GM23338 (cell line): ENCODE measurements around the gene CBY3. TPM values are rescaled to one million over a fixed set of nuclear protein-coding genes. Genes with fewer than 3 reads are reported as not detected.

Source experiments
- ATAC-seq: fragments of 200-7000 bp; cut with Tn5 transposase; 3 replicates; pipeline ENCODE4 v1.9.1; 2020
- DNase-seq: peaks from one replicate; pipeline ENCODE4 v3.0.0-alpha.2; 2015; ENCODE audit warnings: low spot score
- H2AFZ ChIP-seq: fragments of 200-600 bp; sonication (generic); 2 replicates; pipeline ENCODE4 v1.8.0; 2016; ENCODE audit warnings: antibody characterized with exemption, mild to moderate bottlenecking, moderate library complexity
- H3F3A ChIP-seq: fragments of 200-600 bp; sonication (generic); replicated peaks from 2 replicates; pipeline ENCODE4 v1.8.0; 2017; ENCODE audit warnings: antibody characterized with exemption, mixed run types, low read depth
- H3K27ac ChIP-seq: fragments of 200-600 bp; sonication (generic); 2 replicates; pipeline ENCODE4 v1.6.1; 2016; ENCODE audit warnings: low read depth
- H3K27me3 ChIP-seq: fragments of 200-600 bp; sonication (generic); 2 replicates; pipeline ENCODE4 v1.8.0; 2016; ENCODE audit warnings: mild to moderate bottlenecking, mixed run types, moderate library complexity; ENCODE audit not compliant: insufficient read depth
- H3K36me3 ChIP-seq: fragments of 200-600 bp; sonication (generic); 2 replicates; pipeline ENCODE4 v1.8.0; 2016; ENCODE audit warnings: mild to moderate bottlenecking; ENCODE audit not compliant: insufficient read depth
- H3K4me1 ChIP-seq: fragments of 200-600 bp; sonication (generic); 2 replicates; pipeline ENCODE4 v1.8.0; 2016; ENCODE audit warnings: mild to moderate bottlenecking, moderate library complexity; ENCODE audit not compliant: insufficient read depth
- H3K4me2 ChIP-seq: fragments of 200-600 bp; sonication (generic); 2 replicates; pipeline ENCODE4 v1.7.1; 2017; ENCODE audit warnings: mixed run types
- H3K4me3 ChIP-seq: fragments of 200-600 bp; sonication (generic); 2 replicates; pipeline ENCODE4 v1.6.1; 2016; ENCODE audit warnings: mixed run types
- H3K79me2 ChIP-seq: fragments of 200-600 bp; sonication (generic); replicated peaks from 2 replicates; pipeline ENCODE4 v1.8.0; 2017; ENCODE audit warnings: mild to moderate bottlenecking; ENCODE audit not compliant: insufficient read depth
- H3K9me2 ChIP-seq: fragments of 200-600 bp; sonication (generic); 2 replicates; pipeline ENCODE4 v1.8.0; 2017; ENCODE audit not compliant: insufficient read depth
- H4K20me1 ChIP-seq: fragments of 200-600 bp; sonication (generic); replicated peaks from 2 replicates; pipeline ENCODE4 v1.8.0; 2017; ENCODE audit warnings: mild to moderate bottlenecking; ENCODE audit not compliant: insufficient read depth
- H3K27ac Mint-ChIP-seq: 2 replicates; pipeline ENCODE4 v1.8.0; 2020; ENCODE audit warnings: inconsistent platforms, mild to moderate bottlenecking, moderate library complexity, mixed read lengths
- H3K27me3 Mint-ChIP-seq: 3 replicates; pipeline ENCODE4 v1.8.0; 2022; ENCODE audit warnings: low read depth, mild to moderate bottlenecking, moderate library complexity, mixed read lengths, inconsistent platforms; ENCODE audit not compliant: insufficient read depth, poor library complexity
- H3K36me3 Mint-ChIP-seq: 3 replicates; pipeline ENCODE4 v1.8.0; 2021; ENCODE audit warnings: low read depth, mild to moderate bottlenecking, inconsistent platforms, moderate library complexity, mixed read lengths
- H3K4me1 Mint-ChIP-seq: 3 replicates; pipeline ENCODE4 v1.8.0; 2020; ENCODE audit warnings: mild to moderate bottlenecking, inconsistent platforms, mixed read lengths
- H3K4me3 Mint-ChIP-seq: 3 replicates; pipeline ENCODE4 v1.8.0; 2021; ENCODE audit warnings: moderate library complexity, mild to moderate bottlenecking, inconsistent platforms, mixed read lengths
- H3K9me3 Mint-ChIP-seq: 3 replicates; pipeline ENCODE4 v1.8.0; 2020; ENCODE audit warnings: moderate library complexity, mild to moderate bottlenecking, inconsistent platforms, mixed read lengths
- CTCF ChIP-seq, 2 experiments: fragments of 200-600 bp in 1 of 2; sonication (generic) in 1 of 2; conservative IDR thresholded peaks; 2 replicates each; pipeline versions ENCODE4 v1.5.1 to v1.6.1; 2016 to 2017; ENCODE audit warnings: antibody characterized with exemption in 2 of 2, low read depth in 2 of 2, mild to moderate bottlenecking in 2 of 2, moderate library complexity in 1 of 2
- EZH2 ChIP-seq: fragments of 200-600 bp; sonication (generic); IDR thresholded peaks from one replicate; pipeline ENCODE4 v1.8.0; 2017; ENCODE audit warnings: antibody characterized with exemption, mild to moderate bottlenecking, low read depth; ENCODE audit not compliant: unreplicated experiment
- EZH2phosphoT487 ChIP-seq: fragments of 200-600 bp; sonication (generic); IDR thresholded peaks from one replicate; pipeline ENCODE4 v1.8.1; 2018; ENCODE audit warnings: antibody characterized with exemption; ENCODE audit not compliant: unreplicated experiment
- NANOG ChIP-seq: IDR thresholded peaks from 2 replicates; pipeline ENCODE4 v1.6.1; 2016; ENCODE audit warnings: antibody characterized with exemption, borderline replicate concordance
- POLR2AphosphoS5 ChIP-seq: IDR thresholded peaks from 2 replicates; pipeline ENCODE4 v1.6.1; 2016; ENCODE audit warnings: antibody characterized with exemption, low read depth
- STAT1 ChIP-seq: IDR thresholded peaks from one replicate; pipeline ENCODE4 v1.6.1; 2016; ENCODE audit warnings: antibody characterized with exemption; ENCODE audit not compliant: unreplicated experiment
- long read RNA-seq: library from polyadenylated mRNA; unstranded; transcript quantifications from one replicate; pipeline ENCODE4 v2.0.0, GENCODE V29; 2020; ENCODE audit not compliant: unreplicated experiment
- polyA plus RNA-seq: library from polyadenylated mRNA; unstranded; fragments of >200 nt; fragmentation: Nextera tagmentation; extraction: Ambion mirVana; gene quantifications from 2 replicates; pipeline ENCODE4 v1.2.1, GENCODE V29; 2016
- total RNA-seq: library from RNA; depleted of rRNA; stranded (reverse); fragments of >200 nt; shearing (Covaris generic); gene quantifications from 2 replicates; pipeline ENCODE4 v1.2.3, GENCODE V29; 2014; rRNA removed
- TF ChIP-seq, protein P1 (sequence below): IDR thresholded peaks from 2 replicates; pipeline ENCODE4 v1.6.1; 2016; ENCODE audit warnings: antibody characterized with exemption

The CBY3 gene
- total RNA-seq (0.52 and 2.3 TPM in 2 replicates), polyA plus RNA-seq (0.37 and 0.38 TPM in 2 replicates)
- long read RNA-seq, partial matches to known transcripts = 0 of 3 reads
- long read RNA-seq, other reads (novel, unspliced or antisense) = 3 of 3 reads

DNA sequence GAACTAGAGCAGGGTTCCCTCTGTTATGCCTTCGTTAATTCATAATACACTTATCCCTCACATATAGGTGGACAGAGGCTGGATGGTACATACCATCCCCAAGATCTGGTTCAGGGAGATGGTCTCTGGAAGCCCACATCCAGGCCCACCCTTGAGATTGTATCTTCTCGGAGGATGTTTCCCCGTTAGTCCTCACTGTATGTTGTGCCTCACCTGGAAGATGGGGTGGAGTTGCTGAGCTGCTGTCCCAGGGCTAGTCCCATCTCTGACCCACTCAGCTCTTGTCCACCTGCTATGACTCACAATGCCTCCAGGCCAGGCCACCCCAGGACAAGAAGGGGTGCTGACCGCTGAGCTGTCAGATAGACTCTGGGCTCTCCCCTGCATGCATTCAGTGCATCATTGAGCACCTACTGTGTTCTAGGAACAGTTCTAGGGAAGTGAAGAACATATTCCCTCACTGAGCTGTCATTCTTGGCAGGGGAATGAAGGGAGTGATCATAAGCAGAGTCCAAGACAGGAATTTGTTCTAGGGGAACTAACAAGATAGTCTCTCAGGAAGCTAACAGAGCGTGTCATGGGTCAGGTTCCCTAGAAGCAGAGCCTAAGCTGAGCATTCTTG is at the start of gene CBY3:
CBY3 (minus strand) TSS at position 255 of the 622 bp plus-strand sequence; CDS start at position 139, 116 bp downstream.
- H3K4me2 ChIP-seq = no peak within 1 kb of the TSS
- H3K4me1 Mint-ChIP-seq = peaks cover 10% of the 10 kb centered on the region
- TF ChIP-seq CTCF (conservative IDR thresholded peaks at IDR 0.05; ENCODE audit: low read depth in 2 of 2) (no peak), STAT1 (no peak), EZH2phosphoT487 (no peak), POLR2AphosphoS5 (0 out of 2 replicates have a peak, but pooled peaks have one; percentile 17), EZH2 (no peak)
- H3K36me3 Mint-ChIP-seq = peaks cover 17% of the 10 kb centered on the region
- 0 out of 2 replicates have a peak, but pooled peaks cover 7% of the 10 kb centered on the region for H3K79me2 ChIP-seq
- H2AFZ ChIP-seq = no peak within 1 kb of the TSS
- ATAC-seq (no peak), DNase-seq (no peak)
- no peaks in the 10 kb centered on the region; the same call in 1 of the 2 replicates for H3K36me3 ChIP-seq
- no peaks in the 10 kb centered on the region; the same call in 1 of the 2 replicates for H3K27me3 ChIP-seq
- H4K20me1 ChIP-seq = no peaks in the 10 kb centered on the region
- H3K27ac Mint-ChIP-seq = no peak within 1 kb of the TSS
- H3K4me3 Mint-ChIP-seq = peak within 1 kb of the TSS; percentile 54
- peaks cover 14% of the 10 kb centered on the region for H3K27me3 Mint-ChIP-seq
- H3F3A ChIP-seq = 0 out of 2 replicates have a peak, but pooled peaks cover 11% of the 10 kb centered on the region
- H3K9me2 ChIP-seq = no peaks in the 10 kb centered on the region
- no peaks in the 10 kb centered on the region for H3K4me1 ChIP-seq
- no peak within 1 kb of the TSS for H3K4me3 ChIP-seq
- no peak within 1 kb of the TSS for H3K27ac ChIP-seq
- peaks cover 10% of the 10 kb centered on the region; the same call in 2 of the 3 replicates for H3K9me3 Mint-ChIP-seq

DNA sequence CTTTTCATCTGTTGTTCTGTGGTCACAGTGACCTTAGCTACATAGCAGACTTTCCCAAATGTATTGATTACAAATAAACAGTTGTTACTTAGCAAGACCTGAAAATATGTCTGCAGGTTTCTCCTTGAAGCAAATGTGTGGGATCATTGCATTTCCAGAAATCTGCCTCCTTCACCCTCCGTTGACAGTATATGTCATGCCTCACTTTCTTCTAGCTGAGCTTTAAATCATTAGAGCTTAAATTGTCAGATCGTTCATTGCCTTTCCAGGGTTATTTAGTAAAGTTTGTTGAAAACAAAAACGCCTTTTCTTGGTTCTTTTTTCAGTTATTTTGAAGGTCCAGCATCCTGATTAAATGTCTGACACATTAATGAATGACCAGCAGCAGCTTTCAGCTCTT is 49.5 kb upstream of the CBY3 start:
- H3K27me3 Mint-ChIP-seq = peaks cover 13% of the 10 kb centered on the region
- no peaks in the 10 kb centered on the region for H3K27me3 ChIP-seq
- H3K9me3 Mint-ChIP-seq = no peaks in the 10 kb centered on the region
- ATAC-seq (no peak), DNase-seq (no peak)
- no peak overlapping the region for H3K4me3 ChIP-seq
- H3K4me2 ChIP-seq = no peak overlapping the region
- peaks cover 41% of the 10 kb centered on the region for H3K36me3 ChIP-seq
- no peak overlapping the region for H3K4me3 Mint-ChIP-seq
- H3K27ac ChIP-seq = peak overlapping the region; percentile 57
- H2AFZ ChIP-seq = no peak overlapping the region
- H3K4me1 ChIP-seq = peaks cover 11% of the 10 kb centered on the region; the same call in 1 of the 2 replicates
- H3K27ac Mint-ChIP-seq = no peak overlapping the region
- peaks cover 37% of the 10 kb centered on the region for H3F3A ChIP-seq
- peaks cover 18% of the 10 kb centered on the region for H3K4me1 Mint-ChIP-seq
- H4K20me1 ChIP-seq = peaks cover 17% of the 10 kb centered on the region; the same call in 1 of the 2 replicates
- H3K36me3 Mint-ChIP-seq = peaks cover 59% of the 10 kb centered on the region
- peaks cover 21% of the 10 kb centered on the region for H3K79me2 ChIP-seq
- H3K9me2 ChIP-seq = no peaks in the 10 kb centered on the region
- TF ChIP-seq EZH2phosphoT487 (no peak), CTCF (conservative IDR thresholded peaks at IDR 0.05; ENCODE audit: low read depth in 2 of 2) (no peak), NANOG (no peak), STAT1 (no peak), POLR2AphosphoS5 (no peak)
- TF ChIP-seq, protein P1, sequence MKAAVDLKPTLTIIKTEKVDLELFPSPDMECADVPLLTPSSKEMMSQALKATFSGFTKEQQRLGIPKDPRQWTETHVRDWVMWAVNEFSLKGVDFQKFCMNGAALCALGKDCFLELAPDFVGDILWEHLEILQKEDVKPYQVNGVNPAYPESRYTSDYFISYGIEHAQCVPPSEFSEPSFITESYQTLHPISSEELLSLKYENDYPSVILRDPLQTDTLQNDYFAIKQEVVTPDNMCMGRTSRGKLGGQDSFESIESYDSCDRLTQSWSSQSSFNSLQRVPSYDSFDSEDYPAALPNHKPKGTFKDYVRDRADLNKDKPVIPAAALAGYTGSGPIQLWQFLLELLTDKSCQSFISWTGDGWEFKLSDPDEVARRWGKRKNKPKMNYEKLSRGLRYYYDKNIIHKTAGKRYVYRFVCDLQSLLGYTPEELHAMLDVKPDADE = no peak
